ENCODE measurements around the gene NOL4L.

DNA sequence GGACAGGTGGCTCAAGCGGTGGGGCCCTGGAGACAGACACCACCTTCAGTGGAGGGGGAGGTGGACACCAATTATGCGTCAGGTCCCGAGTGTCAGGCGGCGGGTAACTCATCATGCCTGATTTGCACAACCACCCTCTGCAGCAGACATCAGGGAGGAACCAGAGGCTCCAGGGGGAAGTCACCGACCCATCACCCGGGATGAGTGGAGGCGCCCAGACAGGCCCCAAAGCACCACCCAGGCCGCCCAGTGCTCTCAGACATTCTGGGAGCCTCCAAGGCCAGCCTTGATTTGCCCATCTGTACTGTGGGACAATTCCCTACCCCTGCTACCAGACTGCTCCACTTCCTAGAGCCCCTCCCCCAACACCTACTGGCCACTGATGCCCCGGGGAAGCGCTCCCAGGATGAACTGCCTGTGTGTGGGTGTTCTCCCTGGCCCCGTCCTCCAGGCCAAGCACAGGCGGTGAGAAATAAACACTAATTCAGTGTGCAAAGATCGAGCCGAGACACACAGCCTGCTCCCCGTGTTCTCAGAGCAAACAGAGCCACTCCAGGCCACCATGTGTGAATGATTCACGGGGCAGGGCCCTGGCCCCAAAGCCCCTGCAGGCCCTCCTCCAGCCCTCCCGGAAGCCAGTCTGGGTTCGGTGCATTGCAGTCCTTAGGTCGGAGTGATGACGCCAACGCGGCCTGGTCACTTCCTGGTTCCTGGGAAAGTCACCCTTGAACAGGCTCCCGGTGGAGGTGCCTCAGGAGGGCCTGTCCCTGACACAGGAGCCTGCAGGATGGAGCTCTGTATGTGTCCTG, 119.8 kb downstream of the NOL4L start:
- TF ChIP-seq, protein P1, sequence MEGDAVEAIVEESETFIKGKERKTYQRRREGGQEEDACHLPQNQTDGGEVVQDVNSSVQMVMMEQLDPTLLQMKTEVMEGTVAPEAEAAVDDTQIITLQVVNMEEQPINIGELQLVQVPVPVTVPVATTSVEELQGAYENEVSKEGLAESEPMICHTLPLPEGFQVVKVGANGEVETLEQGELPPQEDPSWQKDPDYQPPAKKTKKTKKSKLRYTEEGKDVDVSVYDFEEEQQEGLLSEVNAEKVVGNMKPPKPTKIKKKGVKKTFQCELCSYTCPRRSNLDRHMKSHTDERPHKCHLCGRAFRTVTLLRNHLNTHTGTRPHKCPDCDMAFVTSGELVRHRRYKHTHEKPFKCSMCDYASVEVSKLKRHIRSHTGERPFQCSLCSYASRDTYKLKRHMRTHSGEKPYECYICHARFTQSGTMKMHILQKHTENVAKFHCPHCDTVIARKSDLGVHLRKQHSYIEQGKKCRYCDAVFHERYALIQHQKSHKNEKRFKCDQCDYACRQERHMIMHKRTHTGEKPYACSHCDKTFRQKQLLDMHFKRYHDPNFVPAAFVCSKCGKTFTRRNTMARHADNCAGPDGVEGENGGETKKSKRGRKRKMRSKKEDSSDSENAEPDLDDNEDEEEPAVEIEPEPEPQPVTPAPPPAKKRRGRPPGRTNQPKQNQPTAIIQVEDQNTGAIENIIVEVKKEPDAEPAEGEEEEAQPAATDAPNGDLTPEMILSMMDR (IDR thresholded peaks at IDR 0.05): no peak
- no peak for TF ChIP-seq EZH2phosphoT487 (IDR thresholded peaks at IDR 0.05)
- no peak for TF ChIP-seq EZH2 (IDR thresholded peaks at IDR 0.05)

Measured in neural progenitor cell (in vitro differentiated cells).